Lower leg skin (tissue), 4 donors: ENCODE measurements around the gene TCEA2. TPM values are rescaled to one million over a fixed set of nuclear protein-coding genes. Genes with fewer than 3 reads are reported as not detected.

ENCODE experiments used
- DNase-seq, 2 donors: peaks; one replicate each; pipeline ENCODE4 v3.0.0-alpha.2; 2019; ENCODE audit warnings: low spot score in 2 of 2
- H3K4me3 ChIP-seq: fragments of 200-600 bp; sonication (generic); 2 replicates; pipeline ENCODE4 v1.5.1; 2017; ENCODE audit warnings: mild to moderate bottlenecking, low read depth; ENCODE audit not compliant: poor library complexity, severe bottlenecking
- POLR2A ChIP-seq, 2 donors: fragments of 450-650 bp; IDR thresholded peaks; one replicate each; pipeline ENCODE4 v1.6.1; 2016 to 2017; ENCODE audit warnings: antibody characterized with exemption in 2 of 2, mild to moderate bottlenecking in 1 of 2, moderate library complexity in 1 of 2
- WGBS, 2 donors: methylation state at CpG; one replicate each; pipeline ENCODE4 v1.1.5; 2018; 5-methylcytosine and 5-hydroxymethylcytosine counted together
- intact Hi-C: fragments of 100-400 bp; cut with DNase I; formaldehyde crosslinking; loops from one replicate; pipeline ENCODE4 v1.15.0; 2023; ENCODE audit warnings: low total_unique reads
- total RNA-seq, 4 donors: library from RNA; depleted of rRNA; stranded (reverse); fragments of >200 nt; gene quantifications; one replicate each; pipeline ENCODE4 v1.1.0, GENCODE V29; 2016
- TF ChIP-seq, protein P1 (sequence below), 3 donors: fragments of 450-650 bp; IDR thresholded peaks; one replicate each; pipeline ENCODE4 v1.5.1; 2016; ENCODE audit warnings: antibody characterized with exemption in 3 of 3, mild to moderate bottlenecking in 3 of 3, moderate library complexity in 2 of 3

TCEA2 gene
- total RNA-seq, 4 donors from 2014 or later = 16.5 to 52.3 (median 22.8) TPM

DNA sequence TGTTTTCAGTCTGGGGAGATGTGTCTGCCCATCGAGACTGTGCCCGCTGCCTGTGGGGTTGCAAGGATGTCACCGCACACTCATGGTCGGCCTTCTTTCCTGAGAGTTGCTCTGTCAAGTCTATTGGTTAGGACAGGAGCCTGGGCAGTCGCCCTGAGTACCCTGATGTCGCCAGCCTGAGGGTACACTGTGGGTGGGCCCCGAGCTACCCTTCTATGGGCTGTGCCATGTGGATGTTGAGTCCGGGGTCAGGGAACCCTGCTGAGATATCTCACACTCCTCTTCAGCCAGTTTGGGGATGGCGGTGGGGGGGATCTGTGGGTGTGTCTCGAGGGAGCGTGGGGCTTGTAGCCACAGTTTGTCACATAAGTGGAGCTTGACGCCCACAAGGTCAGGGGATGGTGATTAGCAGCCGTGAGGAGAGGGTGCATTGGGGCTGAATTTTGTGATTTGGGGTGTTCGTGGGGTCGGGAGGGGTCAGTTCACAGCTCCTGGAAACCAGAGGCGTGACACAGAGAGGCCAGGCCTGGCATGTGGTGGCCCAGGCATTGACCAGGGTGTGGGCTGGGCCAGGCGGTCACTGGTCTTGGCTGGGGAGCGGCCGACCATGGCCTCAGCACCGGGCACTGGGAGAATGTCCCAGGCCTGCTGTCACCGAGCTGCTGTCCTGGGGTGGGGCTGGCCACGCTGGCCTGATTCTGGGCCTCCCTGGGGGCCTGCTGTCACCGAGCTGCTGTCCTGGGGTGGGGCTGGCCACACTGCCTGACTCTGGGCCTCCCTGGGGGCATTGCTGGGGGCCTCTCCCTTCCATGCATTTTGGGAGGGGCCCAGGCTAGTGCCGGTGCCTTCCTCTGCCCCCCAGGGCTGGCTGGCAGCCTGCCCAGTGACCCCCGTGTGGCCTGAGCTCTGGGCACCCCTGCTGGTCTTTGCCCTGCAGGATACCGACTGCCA is 46.0 kb downstream of the TCEA2 start:
- DNase-seq = peak in 1 of 2 donors; percentile 76
- WGBS, 2 donors = 82 to 83% methylated on average over 22 of the region's 26 CpGs
- TF ChIP-seq, protein P1, sequence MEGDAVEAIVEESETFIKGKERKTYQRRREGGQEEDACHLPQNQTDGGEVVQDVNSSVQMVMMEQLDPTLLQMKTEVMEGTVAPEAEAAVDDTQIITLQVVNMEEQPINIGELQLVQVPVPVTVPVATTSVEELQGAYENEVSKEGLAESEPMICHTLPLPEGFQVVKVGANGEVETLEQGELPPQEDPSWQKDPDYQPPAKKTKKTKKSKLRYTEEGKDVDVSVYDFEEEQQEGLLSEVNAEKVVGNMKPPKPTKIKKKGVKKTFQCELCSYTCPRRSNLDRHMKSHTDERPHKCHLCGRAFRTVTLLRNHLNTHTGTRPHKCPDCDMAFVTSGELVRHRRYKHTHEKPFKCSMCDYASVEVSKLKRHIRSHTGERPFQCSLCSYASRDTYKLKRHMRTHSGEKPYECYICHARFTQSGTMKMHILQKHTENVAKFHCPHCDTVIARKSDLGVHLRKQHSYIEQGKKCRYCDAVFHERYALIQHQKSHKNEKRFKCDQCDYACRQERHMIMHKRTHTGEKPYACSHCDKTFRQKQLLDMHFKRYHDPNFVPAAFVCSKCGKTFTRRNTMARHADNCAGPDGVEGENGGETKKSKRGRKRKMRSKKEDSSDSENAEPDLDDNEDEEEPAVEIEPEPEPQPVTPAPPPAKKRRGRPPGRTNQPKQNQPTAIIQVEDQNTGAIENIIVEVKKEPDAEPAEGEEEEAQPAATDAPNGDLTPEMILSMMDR (IDR thresholded peaks at IDR 0.05) = no peak
- no peak for TF ChIP-seq POLR2A (IDR thresholded peaks at IDR 0.05)
- H3K4me3 ChIP-seq = no peak overlapping the region
- intact Hi-C loops = no loop called here

DNA sequence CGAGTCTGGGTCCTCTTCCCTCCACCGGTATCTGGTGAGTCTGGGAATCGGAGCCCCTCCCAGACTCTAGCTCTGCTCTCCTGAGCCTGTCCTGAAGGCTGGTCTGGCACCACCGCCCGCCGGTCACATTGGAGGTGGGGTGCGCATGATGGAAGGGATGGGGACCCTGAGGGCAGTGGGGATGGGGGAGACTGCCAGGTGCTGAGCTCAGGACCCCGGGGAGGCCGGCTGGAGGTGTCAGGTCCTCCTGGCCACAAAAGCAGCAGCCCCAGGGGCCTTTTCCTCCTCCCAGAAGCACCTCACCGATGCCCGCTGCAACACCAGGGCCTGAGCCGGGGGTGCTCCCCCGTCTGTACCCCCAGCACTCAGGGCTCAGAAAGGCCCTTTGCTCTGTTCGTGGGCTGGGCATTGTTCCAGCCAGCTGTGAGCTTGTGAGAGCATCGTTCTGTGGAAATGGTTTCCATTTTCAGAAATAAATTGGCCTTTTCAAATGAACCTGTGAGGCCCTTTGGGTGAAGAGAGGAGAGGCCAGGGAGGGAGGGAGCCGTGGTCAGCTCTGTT is 46.9 kb downstream of the TCEA2 start:
- peak in 1 of 2 donors; percentile 78 for DNase-seq
- WGBS, 2 donors = 65 to 72% methylated on average over 13 of the region's 16 CpGs
- intact Hi-C loops = no loop called here
- no peak overlapping the region for H3K4me3 ChIP-seq
- no peak for TF ChIP-seq POLR2A (IDR thresholded peaks at IDR 0.05)
- TF ChIP-seq, protein P1 (IDR thresholded peaks at IDR 0.05) = no peak

DNA sequence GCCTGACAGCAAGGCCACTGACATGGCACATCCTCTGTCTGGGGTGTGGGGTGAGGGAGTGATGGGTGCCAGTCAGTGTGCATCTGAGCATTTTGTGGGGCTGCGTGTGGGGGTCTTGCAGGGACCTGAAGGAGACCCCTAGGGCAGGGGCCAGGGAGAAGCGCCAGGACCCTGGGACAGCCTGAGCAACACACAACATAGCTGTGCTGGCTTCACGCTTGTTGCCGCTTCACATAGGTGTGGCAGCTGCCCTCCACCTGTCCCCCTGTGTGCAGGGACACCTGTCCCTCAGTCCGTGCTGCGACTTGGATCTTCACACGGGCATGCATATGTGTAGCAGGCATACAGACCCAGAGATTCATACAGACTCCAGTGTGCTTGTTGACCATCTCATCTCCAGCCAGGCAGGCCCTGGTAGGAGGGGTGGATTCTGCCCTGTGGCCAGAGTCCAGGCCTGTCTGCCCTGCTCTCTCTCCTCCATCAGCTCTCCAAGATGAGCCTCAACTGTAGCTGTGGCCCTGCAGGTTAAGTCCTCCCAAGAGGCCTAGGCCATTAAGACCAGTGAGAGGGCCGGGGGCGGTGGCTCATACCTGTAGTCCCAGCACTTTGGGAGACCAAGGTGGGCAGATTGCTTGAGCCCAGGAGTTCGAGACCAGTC is 47.5 kb downstream of the TCEA2 start:
- TF ChIP-seq, protein P1 (IDR thresholded peaks at IDR 0.05) = no peak
- no peak for TF ChIP-seq POLR2A (IDR thresholded peaks at IDR 0.05)
- intact Hi-C loops = no loop called here
- DNase-seq = peak in 1 of 2 donors; percentile 54
- H3K4me3 ChIP-seq = no peak overlapping the region
- WGBS, 2 donors = 91 to 94% methylated on average over 10 of the region's 10 CpGs

DNA sequence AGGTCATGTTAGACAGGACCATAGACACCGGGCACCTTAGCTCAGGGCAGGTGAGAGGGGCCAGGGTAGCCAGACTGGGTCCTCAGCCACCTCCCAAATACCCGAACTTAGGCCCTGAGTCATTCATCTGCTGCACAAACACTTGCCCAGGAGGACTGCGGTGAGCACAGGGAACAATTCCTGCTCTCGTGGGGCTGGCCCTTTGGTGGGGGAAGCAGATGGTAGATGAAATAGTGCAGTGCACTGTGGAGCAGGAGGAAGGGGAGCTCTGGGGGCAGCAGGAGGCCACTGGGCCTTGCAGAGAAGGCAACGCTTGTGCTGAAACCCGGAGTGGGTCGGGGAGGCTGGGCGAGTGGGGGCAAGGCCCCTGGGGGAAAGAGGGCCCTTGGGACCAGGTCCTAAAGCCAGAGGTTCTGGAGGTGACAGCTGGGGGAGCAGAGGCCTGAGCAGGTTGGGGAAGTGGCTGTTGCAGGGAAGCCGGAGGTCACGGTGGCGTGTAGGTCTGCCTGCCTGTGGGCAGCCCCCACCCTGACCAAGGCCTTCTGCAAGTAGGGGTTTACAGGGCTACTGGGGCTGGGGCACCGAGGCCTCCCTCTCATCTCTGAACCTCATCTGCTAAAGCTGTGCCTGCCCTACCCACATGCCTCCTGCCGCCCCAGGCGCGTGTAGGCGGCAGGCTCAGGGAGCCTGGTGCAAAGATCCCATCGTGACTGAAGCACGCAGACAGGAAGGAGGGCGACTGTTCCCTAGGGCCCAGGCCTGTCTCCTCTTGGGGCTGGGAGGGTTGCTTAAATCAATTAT is 49.0 kb downstream of the TCEA2 start:
- H3K4me3 ChIP-seq = no peak overlapping the region
- TF ChIP-seq, protein P1 (IDR thresholded peaks at IDR 0.05) = no peak
- TF ChIP-seq POLR2A (IDR thresholded peaks at IDR 0.05) = no peak
- peak in 1 of 2 donors; percentile 81 for DNase-seq
- intact Hi-C loops = no loop called here
- 76 to 78% methylated on average over 19 of the region's 19 CpGs for WGBS, 2 donors

DNA sequence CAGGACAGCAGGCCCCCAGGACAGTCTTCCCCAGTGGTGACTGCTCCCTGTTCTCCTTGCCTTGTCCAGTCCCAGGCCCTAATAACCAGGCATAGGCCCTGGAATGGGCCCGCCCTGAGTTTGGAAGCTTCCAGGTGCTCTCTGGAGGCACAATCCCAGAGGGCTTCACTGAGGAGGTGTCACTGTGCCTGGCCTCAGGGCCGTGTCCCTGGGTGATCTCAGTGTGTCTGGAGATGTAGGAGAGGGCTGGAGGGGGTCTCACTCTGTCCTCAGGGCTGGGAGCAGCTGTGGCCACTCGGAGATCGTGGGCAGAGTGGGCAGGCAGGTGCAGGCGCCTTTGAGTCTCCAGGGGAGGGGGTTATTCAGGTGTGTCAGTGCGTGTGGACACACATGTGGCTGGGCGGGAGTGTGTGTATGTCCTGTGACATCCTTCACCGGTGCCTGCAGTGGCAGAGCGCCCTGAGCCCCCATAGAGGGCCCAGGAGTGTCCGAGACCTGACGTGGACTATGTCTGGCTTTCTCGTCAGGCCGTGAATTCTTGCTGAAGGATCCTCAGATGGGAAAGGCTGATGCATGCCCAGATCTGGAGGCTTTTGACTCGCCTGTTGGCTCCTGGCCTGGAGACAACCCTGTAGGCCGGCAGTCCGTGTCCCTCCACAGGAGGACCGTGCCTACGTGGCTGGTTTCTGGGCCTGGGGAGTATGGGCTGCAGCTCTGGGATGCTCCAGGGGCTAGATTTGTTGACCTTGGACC is 49.9 kb downstream of the TCEA2 start:
- intact Hi-C loops = no loop called here
- peak in 1 of 2 donors; percentile 84 for DNase-seq
- no peak overlapping the region for H3K4me3 ChIP-seq
- 75 to 84% methylated on average over 17 to 18 of the region's 18 CpGs for WGBS, 2 donors
- TF ChIP-seq, protein P1 (IDR thresholded peaks at IDR 0.05) = no peak
- TF ChIP-seq POLR2A (IDR thresholded peaks at IDR 0.05) = no peak
